ENCODE results near the gene GRM8.

DNA sequence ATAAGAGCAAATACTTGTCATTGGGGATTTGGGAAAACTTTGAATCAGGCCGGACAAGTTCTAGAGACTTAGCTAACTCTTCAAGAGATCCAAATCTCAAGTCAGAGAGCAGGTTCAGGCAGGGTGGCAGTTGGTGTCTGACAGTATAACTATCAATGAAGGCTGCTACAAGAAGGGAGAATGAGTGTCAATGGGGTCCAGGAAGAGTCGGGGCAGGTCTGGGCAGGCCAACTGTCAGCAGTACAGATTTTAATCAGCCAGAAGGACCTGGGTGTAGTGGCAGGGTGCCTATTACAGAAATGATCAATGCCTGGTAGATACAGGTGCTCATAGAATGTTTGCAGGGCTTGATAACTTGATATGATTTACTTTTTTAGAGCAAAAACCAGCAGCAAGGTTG lies 751.1 kb downstream of the GRM8 start:
- TF ChIP-seq RFX5 (IDR thresholded peaks at IDR 0.05; ENCODE audit: low read depth, low read length) = no peak
- TF ChIP-seq, protein P1, sequence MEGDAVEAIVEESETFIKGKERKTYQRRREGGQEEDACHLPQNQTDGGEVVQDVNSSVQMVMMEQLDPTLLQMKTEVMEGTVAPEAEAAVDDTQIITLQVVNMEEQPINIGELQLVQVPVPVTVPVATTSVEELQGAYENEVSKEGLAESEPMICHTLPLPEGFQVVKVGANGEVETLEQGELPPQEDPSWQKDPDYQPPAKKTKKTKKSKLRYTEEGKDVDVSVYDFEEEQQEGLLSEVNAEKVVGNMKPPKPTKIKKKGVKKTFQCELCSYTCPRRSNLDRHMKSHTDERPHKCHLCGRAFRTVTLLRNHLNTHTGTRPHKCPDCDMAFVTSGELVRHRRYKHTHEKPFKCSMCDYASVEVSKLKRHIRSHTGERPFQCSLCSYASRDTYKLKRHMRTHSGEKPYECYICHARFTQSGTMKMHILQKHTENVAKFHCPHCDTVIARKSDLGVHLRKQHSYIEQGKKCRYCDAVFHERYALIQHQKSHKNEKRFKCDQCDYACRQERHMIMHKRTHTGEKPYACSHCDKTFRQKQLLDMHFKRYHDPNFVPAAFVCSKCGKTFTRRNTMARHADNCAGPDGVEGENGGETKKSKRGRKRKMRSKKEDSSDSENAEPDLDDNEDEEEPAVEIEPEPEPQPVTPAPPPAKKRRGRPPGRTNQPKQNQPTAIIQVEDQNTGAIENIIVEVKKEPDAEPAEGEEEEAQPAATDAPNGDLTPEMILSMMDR (IDR thresholded peaks at IDR 0.05 in 2 of 3, conservative IDR thresholded peaks at IDR 0.05 in 1 of 3; ENCODE audit: control insufficient read depth in 2 of 3, extremely low read depth in 1 of 3, insufficient read depth in 1 of 3, low read depth in 3 of 3, low read length in 3 of 3) = no peak
- TF ChIP-seq EP300 (IDR thresholded peaks at IDR 0.05; ENCODE audit: borderline replicate concordance in 1 of 2, control insufficient read depth in 1 of 2, low read depth in 2 of 2, low read length in 2 of 2) = no peak
- TF ChIP-seq NR2C2 (IDR thresholded peaks at IDR 0.05; ENCODE audit: borderline replicate concordance, control insufficient read depth, insufficient read length, low read depth) = no peak

Data from GM12878 (cell line).